TTC549 (cell line): ENCODE results near the gene CGB1.
"Not testable (repeated sequence)": the region's sequence is repeated elsewhere in the genome, so short reads cannot be mapped to it uniquely, and the experiment has no call there.

Experiments
- FAIRE-seq: peaks from 2 replicates; lab custom pipeline; 2012; peaks lifted over from hg19 to GRCh38; lab: Jason Lieb, UNC

CGB1 gene

DNA sequence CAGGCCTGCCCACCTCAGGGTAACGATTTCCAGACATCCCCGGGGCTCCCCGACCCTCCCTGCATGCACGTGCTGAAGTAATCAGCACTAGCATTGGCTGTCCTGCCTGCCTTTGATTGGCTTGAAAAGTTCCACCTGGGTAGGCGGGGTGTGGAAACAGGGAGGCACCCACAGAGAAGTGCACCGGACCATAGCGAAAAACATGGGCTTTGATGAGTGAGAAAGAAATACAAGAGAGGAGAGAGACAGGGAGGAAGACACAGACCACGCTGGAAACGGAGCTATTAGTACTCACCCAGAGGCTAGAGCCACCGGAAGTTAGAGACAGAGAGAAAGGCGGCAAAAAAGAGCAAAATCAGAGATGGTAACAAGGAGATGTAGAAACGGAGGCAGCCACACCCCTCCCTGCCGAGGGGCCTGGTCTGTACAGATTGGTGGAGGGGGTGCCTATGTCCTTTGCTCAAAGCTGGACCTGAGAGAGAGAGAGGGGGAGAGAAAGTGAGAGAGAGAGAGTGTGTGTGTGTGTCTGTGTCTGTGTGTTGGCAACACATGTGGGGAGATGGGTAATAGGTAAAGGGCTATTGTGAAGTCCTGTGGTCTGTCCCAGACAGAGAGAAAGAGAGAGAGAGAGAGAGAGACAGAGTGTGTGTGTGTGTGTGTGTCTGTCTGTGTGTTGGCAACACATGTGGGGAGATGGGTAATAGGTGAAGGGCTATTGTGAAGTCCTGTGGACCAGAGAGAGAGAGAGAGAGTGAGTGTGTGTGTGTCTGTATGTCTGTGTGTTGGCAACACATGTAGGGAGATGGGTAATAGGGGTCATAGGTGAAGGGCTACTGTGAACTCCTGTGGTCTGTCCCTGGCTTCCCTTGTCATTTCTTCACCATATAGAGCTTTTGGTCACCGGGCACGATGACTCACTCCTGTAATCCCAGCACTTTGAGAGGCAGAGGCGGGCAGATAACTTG lies 15.5 kb downstream of the CGB1 start:
- FAIRE-seq: no peak

DNA sequence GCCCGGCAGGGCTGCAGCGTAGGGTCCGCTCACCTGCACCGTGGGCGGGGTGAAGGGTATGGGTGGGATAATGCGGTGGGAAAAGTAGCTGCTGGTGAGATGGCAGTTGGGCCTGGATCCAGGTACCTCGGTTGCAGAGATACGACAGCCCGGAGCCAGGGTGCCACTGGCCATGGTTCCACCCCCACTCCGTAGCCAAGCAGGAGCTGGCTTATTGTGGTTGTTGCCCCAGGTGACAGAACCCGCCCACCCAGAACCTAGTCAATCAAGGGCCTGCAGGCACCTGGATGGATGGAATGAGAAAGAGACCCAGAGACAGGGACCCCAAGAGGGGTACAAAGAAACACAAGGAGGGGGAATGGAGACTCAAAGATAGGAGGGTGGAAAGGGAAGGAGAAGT lies 16.4 kb downstream of the CGB1 start:
- no peak for FAIRE-seq

DNA sequence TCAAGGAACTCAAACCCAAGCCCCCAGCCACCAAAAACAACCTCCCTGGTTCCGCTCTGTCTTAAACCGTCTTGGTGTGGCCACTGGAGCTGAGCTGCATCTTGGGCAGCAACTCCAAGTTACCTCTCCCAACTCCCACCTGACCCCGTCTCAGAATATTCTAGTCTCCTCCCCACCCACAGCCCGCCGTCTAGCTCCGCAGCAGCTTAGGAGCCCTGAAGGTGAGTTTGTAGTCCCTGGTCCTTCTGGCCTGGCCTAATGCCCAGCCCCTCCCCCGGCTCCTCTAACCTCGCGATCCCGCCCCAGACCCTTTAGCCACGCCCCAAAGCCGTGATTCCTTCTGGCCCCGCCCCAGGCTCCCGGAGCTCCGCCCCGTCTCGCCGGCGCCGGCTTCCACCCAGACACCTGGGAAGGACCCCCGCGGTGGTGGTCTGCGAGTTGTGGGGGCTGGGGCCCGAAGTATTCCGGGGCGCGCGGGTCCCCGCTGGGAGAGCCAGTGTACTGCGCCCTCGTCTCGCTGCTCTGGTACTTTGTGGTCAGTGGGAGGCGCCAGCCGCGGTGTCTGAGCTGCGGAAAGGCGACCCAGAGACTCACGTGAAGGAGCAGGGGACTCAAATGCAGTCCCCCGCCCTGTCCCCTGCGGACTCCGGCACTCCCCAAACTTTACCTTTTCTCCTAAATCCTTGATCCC lies 17.3 kb downstream of the CGB1 start:
- no peak for FAIRE-seq

DNA sequence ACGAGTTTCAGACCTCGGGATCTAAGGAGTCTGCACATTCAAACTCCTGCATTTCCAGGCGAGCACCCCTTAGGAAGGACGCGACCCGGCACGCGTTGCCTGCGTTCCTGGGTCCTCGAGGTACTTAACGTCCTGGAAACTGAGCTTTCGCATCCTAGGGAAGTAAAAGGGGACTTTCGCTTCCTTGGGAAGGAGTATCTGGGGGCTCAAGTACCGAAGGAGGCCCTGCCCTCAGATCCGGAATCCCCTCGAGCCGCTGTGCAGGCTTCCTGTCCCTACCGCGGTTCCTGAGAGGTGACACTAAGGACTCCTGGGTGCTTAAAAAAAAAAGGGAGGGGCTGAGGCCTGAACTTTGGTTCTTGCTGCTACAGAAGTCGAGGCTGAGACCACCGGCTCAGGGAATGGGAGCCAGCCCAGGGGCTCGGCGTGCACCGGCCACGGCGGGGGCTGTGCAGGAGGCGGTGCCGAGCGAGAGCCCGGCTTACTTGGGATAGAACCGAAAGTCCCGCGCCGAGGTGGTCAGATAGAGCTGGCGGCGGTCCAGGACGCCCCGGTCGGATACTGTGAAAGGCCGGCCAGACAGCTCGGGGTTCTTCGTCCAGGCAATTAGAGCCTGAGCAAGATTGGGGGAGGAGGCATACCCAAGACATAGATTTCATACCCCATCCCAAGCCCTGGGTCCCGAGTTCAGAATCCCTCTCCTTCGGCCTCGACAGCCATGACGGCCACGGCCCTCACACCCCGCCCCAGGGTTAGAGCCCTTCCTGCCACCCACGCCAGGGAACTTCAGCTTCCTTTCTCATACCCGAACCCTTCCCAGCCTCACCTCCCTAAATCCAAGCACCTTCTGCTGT lies 18.1 kb downstream of the CGB1 start:
- not testable (repeated sequence) for FAIRE-seq

DNA sequence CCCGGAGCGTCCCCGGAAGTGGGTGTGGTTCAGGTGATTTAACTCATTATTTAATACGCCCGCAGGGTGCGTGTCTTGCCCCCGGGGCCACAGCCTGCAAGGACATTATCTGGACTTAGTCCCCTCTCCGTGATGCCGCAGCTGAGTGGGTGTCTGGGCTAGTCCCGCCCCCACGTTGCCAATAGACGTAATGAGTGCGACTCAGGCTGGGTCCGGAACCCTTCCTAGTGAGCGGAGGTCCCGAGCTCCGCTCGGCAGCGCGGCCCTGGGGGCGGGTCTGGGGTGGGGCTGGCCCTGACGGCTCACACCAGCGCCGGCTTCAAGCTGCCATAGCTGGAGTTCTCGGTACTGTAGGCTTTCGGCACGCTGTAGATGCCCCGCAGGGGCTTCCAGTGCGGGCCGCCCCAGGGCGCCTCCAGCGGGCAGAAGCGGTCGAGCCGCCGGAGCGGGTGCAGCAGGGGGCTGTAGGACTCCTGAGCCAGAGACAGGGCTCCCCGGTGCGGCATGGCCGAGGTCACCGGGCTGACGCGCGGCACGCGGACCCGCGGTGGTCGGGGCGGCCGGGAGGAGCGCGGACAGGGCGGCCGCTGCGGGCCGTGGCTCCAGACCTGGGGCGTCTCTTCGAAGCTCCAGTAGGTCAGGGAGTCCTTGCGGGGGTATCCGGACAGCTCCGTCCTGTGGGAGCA lies 18.9 kb downstream of the CGB1 start:
- no peak for FAIRE-seq

DNA sequence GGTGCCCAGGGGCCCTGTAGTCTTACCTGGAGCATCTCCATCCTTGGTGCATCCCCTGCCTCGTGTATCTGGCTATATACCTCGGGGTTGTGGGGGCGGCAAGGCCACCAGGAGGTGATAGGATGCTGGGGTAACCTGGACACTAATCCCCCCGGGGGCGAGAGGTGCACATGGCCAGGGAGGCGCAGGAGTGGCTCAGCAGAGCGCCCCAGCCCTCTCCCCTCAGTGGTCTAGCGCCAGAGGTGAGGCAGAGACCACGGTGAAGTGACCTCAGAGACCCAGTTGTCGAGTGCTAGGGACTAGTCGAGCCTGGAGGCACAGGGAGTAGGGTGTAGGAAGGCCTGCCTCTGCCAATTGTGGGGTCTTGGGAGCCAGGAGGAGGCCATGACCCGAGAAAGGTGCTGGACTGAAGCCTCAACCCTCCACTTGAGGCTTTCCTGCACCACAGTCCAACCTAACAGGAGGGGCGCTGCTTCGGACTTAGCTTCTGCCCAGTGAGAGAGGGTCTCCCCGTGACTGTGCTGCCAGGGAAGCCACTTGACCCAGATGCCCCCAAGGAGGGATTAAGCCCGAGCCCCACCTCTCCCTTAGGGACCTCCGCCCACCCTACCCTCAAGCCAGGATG lies 19.5 kb downstream of the CGB1 start, which contains the start of gene LHB:
TSS of gene LHB (minus strand) at position 51 of the 625 bp plus-strand sequence. CDS start at position 41, 10 bp downstream.
- FAIRE-seq: no peak

DNA sequence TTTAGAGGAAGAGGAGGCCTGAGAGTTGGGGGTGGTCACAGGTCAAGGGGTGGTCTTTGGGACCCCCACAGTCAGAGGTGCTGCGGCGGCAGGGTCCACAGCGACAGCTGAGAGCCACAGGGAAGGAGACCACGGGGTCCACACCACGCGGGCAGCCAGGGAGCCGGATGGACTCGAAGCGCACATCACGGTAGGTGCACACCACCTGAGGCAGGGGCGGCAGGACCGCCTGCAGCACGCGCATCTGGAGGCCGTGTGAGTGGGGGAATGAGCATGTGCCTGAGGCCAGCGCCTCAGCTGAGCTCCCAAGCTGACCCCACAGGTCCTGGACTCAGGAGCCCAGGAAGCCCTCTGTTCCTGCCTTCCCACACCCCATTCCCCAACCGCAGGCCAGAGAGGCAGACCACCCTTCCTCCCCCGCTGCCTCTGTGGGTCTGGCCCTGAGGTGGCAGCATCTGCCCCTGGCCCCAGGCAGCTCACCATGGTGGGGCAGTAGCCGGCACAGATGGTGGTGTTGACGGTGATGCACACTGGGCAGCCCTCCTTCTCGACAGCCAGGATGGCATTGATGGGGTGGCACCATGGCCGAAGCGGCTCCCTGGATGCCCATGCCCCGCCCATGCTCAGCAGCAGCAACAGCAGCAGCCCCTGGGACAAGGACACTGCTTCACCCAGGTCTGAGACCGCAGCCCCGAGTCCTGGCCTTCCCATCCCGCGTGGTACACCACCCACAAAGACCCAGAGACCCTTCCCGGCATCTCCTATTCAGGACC lies 20.4 kb downstream of the CGB1 start:
- FAIRE-seq: no peak

DNA sequence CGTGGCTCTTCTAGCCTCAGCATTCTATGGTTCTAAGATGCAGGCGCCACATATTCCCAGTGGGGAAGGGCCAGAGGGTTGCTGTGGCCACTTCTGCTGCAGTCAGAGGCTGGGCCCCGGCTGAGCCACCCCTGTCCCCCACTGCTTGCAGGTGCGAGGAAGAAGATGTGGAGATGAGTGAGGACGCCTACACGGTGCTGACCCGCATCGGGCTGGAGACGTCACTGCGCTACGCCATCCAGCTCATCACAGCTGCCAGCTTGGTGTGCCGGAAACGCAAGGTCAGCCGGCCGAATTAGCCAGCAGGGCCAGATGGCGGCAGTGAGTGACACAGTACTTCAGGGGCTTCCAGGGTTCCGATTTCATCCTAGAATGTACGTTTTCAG lies 21.8 kb downstream of the CGB1 start:
- FAIRE-seq: no peak

DNA sequence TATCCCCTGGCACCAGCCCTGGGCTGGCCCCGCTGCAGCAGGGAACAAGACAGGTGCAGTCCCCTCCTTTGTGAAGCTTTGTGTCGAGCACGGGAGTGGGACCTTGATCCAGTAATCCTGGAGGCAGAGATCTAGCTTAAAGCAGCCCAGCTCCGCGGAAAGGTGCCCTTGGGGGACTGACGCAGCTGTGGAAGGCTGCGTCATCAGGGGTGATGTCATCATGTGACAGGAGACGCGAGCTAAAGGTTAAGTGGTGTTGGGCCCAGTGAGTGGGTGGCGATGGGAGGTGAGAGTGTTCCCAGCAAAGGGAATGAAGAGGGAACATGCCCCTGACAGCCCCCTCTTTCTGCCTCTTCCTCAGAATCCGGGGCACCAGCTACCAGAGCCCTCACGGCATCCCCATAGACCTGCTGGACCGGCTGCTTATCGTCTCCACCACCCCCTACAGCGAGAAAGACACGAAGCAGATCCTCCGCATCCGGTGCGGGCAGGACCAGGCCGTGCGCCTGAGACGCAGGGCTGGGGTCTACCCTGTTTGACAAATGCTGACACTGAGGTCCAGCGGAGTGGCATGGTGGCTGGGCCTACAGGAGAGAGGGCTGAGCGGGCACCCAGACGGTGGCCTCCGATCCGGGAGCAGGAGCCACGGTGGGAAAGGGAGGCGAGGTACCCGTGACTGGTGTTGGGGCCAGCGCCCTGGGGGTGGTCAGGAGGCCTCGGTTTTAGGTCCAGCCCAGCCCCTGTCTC lies 22.4 kb downstream of the CGB1 start:
- FAIRE-seq: no peak

DNA sequence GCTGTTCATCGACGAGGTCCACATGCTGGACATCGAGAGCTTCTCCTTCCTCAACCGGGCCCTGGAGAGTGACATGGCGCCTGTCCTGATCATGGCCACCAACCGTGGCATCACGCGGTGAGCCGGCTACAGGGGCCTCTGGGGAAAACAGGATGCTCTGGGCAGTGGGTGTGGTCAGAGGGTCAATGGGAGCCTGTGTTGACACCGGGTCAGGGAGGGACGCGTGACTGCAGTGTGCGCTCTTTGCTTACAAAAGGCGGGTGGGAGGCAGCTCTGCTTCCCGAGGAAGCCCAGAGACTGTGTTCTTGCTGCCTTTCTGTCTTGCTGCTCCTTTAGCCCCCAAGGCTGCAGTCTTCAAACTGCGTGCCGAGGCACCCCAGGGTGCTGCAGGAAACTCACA lies 25.5 kb downstream of the CGB1 start:
- no peak for FAIRE-seq

DNA sequence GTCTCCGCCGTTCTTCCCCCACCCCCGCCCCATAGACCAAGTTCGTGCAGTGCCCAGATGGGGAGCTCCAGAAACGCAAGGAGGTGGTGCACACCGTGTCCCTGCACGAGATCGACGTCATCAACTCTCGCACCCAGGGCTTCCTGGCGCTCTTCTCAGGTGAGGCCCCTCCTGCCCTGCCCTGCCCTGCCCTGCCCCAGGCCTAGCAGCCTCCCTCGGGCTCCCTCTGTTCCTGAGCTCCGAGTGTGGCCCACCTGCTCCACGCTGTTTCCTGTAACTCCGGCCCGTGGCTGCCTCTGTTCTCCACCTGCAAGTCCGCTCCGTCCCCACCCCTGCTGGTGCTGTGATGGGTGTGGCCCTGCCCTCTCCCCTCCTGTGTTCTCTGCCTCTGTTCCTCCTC lies 26.2 kb downstream of the CGB1 start:
- FAIRE-seq: no peak

DNA sequence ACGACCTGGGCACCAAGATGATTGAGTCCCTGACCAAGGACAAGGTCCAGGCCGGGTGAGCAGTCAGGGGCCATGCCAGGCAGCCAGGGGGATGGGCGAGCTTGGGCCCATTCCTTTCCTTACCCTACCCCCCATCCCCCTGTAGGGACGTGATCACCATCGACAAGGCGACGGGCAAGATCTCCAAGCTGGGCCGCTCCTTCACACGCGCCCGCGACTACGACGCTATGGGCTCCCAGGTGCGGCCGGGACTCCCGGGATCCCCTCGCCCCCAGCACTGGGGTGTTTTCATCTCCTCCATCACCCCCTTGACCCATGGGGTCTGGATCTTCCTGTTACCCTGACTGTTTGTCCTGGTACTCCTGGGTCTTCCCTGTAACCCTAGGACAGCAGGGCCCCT lies 26.9 kb downstream of the CGB1 start:
- no peak for FAIRE-seq

DNA sequence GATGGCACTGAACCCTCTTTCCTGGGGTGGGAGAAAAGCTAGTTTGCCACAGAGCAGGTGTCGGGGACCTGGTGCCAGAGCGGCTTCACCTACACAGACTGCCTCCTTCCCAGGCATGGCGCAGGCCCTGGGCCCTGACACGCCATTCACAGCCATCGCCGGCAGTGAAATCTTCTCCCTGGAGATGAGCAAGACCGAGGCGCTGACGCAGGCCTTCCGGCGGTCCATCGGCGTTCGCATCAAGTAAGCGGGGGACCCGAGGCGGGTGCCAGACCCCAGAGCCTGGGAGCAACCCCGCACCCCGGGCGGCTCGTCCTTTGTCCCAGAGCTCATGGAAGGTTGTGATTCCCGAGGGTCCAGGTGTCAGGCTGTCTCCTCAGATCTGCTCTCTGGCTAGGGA lies 29.8 kb downstream of the CGB1 start:
- no peak for FAIRE-seq

DNA sequence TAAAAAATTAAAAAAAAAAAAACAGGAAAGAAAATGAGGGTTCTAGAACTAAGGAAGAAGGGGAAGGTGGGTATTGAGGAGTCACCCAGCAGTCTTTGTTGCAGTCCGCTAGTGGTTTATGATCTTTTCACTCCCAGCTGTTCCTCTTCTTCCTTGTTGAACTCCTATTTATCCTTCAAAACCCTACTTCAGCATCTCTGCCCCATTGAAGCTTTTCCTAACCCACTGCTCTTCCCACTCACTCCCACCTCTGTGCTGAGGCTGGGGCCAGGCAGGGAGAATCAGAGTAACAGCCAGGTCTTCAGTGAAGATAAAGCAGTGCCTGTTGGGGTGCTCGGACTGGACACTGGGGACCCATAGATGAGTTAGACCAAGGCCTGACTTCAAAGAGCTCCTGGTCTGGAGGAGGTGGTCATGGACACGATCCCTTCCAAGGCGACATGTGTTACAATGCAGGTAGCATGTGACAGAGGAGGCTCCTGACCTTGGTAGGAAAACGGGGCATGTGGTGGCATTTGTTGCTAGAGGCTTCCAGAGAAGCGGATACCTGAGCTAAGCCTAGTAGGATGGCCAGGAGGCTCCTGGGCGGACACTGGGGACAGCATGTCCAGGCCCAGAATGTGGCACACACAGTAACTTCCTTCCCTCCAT lies 31.6 kb downstream of the CGB1 start:
- no peak for FAIRE-seq

DNA sequence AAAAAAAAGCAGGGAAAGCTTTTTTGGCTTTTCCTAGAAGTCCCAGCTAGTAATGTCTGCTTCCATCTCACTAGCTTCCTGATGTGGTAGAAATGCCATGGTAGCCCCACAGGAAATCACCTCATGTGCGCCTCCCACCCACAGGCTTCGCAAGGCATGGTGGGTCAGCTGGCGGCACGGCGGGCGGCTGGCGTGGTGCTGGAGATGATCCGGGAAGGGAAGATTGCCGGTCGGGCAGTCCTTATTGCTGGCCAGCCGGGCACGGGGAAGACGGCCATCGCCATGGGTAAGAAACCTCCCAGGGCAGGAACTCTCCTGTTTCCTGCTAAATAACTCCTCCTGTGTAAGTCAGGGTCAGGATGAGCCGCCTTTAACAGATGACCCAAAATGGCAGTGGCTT lies 32.6 kb downstream of the CGB1 start:
- no peak for FAIRE-seq

DNA sequence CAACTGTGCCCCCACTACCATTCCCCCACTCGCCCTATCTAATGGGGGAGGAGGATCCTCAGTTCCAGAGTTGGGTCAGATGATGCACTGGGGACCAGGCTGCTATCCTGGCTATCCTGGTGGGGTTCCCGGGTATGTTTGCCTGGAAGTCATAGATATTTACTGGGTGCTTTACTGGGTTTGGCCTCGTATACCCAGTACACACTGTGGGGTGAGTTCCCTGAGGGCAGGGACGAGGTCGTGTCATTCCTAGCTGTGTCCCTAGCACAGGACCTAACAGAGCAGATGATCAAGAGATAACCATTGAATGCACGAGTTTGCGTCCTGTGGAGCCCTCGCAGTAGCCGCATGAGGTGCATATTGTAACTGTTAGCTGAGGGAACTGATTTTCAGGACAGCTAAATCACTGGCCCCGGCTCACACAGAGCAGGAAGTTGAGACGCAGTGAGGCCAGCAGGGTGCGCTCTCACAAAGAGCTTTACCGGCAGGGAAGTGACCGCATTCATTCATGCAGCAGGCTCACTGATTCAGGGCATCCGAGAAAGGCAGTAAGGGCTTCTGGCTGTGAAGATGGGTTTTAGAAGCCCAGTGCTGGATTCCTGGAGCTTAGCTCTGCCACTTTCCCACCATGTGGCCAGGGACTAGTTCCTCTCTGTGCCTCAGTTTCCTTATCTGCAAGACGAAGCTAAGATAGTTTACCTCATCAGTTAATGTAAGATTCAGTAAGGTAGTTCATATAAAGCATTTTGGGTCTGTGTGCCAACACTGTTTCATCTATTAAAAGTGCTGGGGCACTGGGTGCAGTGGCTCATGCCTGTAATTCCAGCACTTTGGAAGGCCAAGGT lies 37.0 kb downstream of the CGB1 start:
- FAIRE-seq: no peak

DNA sequence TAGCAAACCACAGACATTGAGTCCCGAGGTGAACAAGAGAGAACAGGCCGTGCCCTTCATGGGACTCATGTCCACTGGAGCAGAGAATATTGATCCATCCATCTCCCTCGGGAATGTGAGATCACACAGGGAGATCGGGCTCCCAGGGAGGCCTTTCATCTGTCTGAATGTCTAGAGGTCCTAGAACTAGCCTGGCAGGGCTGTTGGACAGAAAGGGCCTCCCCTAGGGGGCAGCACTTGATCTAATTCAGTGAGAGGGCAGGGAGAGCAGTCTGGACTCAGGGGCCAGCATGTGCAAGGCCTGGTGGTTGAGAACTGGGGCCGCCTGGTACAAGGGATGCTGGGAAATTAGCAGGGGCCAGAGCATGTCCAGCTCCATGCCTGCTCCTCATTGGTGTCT lies 38.7 kb downstream of the CGB1 start:
- FAIRE-seq: no peak

DNA sequence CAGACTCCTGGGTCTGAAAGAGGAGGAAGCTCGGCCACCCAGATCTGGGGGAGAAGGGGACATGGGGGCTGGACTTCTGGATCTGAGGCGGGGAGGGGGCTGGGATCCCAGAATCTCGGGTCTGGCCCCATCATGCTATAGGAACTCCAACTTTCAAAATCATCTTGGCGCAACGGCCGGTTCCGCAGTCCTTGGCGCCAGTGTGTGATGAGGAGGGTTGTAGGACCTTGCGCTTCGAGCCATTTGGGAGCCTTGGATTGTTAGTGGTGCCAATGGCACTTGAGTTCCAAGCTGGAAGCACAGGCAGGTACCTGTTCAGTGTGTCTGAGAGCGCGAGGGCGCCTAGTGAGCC lies 42.7 kb downstream of the CGB1 start:
- FAIRE-seq: no peak
